ENCODE results near the gene FSD1. TPM values are rescaled to one million over a fixed set of nuclear protein-coding genes. Genes with fewer than 3 reads are reported as not detected.
A peak's percentile ranks its signal among the peaks of the same experiment; 100 is the strongest.

FSD1 gene
- total RNA-seq, 2 experiments from 2014 or later, result 26.7 to 27.7 TPM

DNA sequence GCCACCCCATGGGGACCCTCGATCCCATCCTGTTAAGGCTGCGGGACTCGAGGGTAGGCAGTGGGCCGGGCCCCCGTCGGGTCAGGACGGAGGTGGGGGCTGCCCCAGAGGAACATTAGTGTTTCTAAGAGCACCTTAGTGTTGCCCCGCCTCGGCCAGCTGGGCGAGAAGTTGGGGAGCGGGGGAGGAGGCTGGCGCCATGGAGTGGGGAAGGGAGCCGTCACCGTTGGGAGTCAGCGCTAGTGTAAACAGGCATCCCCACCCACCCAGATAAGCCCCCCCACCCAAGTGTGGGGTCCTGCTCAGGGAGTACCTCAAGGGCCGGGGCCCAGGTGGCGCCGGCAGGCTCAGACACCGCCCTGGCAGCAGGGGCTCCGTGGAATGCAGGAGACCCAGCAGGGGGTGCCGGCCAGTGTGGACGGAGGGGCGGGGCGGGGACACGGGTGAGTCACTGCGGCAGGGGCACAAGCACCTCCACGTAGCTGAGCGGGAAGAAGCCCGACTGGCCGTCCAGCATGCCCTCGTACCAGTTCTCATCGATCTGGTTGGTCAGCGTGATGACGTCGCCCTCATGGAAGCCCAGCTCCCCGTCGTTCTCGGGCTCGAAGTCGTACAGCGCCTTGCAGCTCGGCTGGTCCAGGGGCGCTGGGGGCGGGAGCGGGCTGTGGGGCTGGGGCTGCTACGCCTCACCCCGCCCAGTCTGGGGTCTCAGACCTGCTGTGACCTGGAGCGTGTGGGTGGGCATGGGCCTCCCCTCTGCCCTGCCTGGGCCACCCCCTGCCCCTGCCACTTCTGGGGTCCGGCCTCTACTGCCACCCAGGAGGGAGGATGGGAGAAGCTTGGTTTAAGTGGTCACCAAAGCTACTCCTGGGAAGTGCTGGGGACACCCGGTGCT, 57.0 kb downstream of the FSD1 start:
- CTCF ChIA-PET, result interaction anchor here (2.4 kb wide), 1 partner anchor 8 kb away, joined by 11 read pairs; no protein-coding TSS in a partner anchor
- H3K36me3 Mint-ChIP-seq (ENCODE audit: low read depth), result peaks cover 40% of the 10 kb centered on the region
- H3K9me3 Mint-ChIP-seq (ENCODE audit: insufficient read depth), result no peaks in the 10 kb centered on the region
- no peaks in the 10 kb centered on the region for H3K4me1 Mint-ChIP-seq (ENCODE audit: low read depth)
- no peak overlapping the region for H3K27ac Mint-ChIP-seq
- no peak overlapping the region for H3K4me3 Mint-ChIP-seq
- POLR2A ChIA-PET, result no interaction called here
- no peaks in the 10 kb centered on the region for H3K27me3 Mint-ChIP-seq (ENCODE audit: low read depth)
- ATAC-seq (no peak), DNase-seq (no peak)

DNA sequence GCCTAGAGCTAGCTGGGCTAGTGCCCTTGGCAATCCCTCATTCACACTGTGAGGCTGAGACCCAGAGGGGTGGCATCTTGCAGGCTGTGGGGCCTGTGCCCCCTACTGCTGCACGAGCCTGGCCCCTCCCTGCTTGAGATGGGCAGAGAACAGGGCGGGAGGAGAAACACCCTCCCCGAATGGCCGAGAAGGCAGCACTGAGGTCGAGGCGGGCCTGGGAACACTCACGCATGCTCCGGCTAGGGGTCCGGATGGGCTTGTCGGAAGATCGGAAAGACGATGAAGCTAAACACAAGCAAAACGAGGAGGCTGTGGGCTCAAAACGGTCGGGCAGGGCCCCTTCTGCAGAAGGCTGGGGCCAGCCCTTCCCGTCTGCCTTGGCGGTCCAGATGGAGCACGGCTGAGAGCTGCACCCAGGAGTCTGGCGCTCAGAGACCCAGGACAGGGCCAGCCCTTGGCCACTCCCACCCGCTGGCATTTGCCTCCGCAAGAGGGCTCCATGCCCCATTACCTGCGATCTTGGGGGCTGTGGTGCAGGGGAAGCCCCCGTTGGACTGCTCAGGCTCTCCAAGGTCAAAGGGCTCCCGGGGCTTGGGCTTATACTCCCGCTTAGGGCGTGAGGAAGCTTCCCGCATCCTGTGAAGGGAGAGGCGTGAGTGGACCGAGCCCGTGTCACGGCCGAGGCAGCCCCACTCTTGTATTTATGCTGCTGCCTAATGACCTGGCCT, 57.9 kb downstream of the FSD1 start:
- Mint-ChIP-seq H3K27me3 (ENCODE audit: low read depth) (no peaks in the 10 kb centered on the region), H3K36me3 (ENCODE audit: low read depth) (peaks cover 47% of the 10 kb centered on the region), H3K4me1 (ENCODE audit: low read depth) (peaks cover 2% of the 10 kb centered on the region), H3K9me3 (ENCODE audit: insufficient read depth) (no peaks in the 10 kb centered on the region), H3K4me3 (no peak overlapping the region), H3K27ac (peak overlapping the region; percentile 36)
- POLR2A ChIA-PET, result no interaction called here
- no peak for DNase-seq
- ATAC-seq, result no peak
- CTCF ChIA-PET, result interaction anchor here (2.4 kb wide), 1 partner anchor 9 kb away, joined by 11 read pairs; no protein-coding TSS in a partner anchor

DNA sequence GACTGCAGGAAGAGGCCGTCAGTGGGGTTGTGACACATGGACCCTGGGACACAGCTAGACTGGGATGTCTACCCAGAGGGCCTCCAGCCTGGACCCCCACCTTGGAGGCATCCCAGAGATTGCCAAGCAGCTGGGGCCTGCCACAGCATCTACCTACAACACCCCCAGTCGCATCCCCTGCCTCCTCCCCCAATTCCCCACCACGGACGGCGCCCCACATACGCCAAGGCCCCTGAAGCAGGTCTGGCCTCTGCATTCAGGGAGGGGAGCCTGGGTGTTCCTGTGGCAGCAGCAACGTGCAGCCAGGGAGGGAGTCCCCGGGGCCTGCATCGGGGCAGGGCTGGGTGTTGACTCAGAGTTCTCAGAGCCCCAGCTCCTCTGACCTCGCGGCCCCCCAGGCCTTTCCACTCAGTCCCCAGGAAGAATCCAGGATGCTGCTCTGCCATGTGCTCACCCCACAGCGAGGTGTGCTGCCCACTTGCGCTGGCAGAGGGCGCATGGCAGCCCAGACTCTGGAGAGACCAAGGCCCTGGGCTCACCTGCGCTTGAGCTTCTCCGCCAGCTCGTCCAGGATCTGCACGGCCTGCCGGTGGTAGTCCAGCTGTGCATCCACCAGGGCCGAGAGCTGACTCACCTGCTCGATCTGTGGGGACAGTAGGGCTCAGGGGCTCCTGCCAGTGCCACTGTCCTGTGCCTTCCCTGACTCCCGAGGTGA, 58.6 kb downstream of the FSD1 start:
- Mint-ChIP-seq H3K4me3 (no peak overlapping the region), H3K27me3 (ENCODE audit: low read depth) (no peaks in the 10 kb centered on the region), H3K27ac (peak overlapping the region; percentile 30), H3K4me1 (ENCODE audit: low read depth) (peaks cover 9% of the 10 kb centered on the region), H3K9me3 (ENCODE audit: insufficient read depth) (no peaks in the 10 kb centered on the region), H3K36me3 (ENCODE audit: low read depth) (peaks cover 51% of the 10 kb centered on the region)
- ATAC-seq, result no peak
- CTCF ChIA-PET, result interaction anchor here (2.4 kb wide), 1 partner anchor 10 kb away, joined by 11 read pairs; no protein-coding TSS in a partner anchor
- DNase-seq, result no peak
- POLR2A ChIA-PET, result no interaction called here

DNA sequence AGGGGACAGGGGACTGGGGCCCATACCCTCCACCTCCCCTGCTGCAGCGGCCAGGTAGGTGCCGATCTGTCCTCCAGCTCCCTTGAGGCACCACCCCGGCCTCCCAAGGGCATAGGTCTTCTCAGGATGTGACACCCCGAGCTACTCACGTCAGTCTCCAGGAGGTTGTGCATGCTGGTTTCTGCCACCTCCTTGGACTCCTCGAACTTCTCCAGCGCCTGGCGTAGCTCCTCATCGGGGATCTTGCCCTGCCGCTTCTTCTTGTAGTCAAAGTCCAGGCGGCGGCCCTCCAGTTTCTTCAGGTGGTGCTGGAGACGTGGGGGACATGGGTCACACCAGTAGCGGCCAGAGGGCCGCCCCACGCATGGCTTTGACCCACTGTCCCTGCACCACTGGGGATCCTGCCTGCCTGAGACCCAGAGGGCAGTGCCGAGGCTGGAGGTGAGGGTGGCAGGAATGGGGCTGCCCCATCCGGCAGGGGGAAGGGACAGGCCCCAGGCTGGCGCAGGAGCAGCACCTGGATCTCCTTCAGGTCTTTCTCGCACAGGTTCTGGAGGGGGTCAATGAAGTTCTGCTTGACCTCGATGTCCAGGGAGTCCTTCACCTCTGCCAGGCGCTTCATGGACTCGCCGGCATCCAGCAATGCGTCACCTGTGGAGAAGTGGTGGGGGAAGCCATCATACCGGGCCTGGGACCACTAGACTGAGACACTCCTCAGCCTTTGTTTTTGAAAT, 59.3 kb downstream of the FSD1 start:
- no peaks in the 10 kb centered on the region for H3K27me3 Mint-ChIP-seq (ENCODE audit: low read depth)
- H3K4me3 Mint-ChIP-seq, result no peak overlapping the region
- ChIA-PET CTCF (interaction anchor here (2.4 kb wide), 1 partner anchor 11 kb away, joined by 11 read pairs; no protein-coding TSS in a partner anchor), POLR2A (no interaction called here)
- DNase-seq, result no peak
- H3K4me1 Mint-ChIP-seq (ENCODE audit: low read depth), result peaks cover 17% of the 10 kb centered on the region
- no peak overlapping the region for H3K27ac Mint-ChIP-seq
- H3K36me3 Mint-ChIP-seq (ENCODE audit: low read depth), result peaks cover 55% of the 10 kb centered on the region
- no peak for ATAC-seq
- no peaks in the 10 kb centered on the region for H3K9me3 Mint-ChIP-seq (ENCODE audit: insufficient read depth)

DNA sequence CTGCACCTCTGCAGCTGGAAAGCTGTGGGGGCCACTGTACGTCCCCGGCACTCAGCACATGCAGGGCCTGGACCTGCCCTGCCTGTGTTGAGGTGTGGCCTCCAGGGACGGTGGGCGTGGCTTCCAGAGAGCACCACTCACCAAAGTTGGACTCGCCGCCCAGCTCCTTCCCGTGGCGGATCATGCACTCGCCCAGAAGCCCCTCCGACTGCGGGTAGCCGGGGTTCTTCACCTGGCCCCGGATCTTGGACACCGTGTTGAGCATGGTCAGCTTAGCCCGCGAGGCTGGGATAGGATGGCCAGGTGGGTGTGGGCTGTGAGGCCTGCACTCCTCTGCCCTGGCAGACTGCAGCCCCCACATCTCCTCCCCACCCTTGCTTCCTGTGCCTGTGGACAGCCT, 60.9 kb downstream of the FSD1 start:
- CTCF ChIA-PET, result interaction anchor here (1.1 to 7.3 kb wide), 2 partner anchors 13 to 36 kb away, joined by 4 to 54 read pairs; partner anchors contain the start of genes CHAF1A and SH3GL1
- POLR2A ChIA-PET, result interaction anchor here (0.6 to 1.3 kb wide), 5 partner anchors 35 to 1303 kb away, joined by 3 to 4 read pairs (median 3); partner anchors contain the start of genes SH3GL1 and YJU2
- H3K9me3 Mint-ChIP-seq (ENCODE audit: insufficient read depth), result no peaks in the 10 kb centered on the region
- no peak overlapping the region for H3K4me3 Mint-ChIP-seq
- no peak overlapping the region for H3K27ac Mint-ChIP-seq
- H3K36me3 Mint-ChIP-seq (ENCODE audit: low read depth), result peaks cover 48% of the 10 kb centered on the region
- H3K4me1 Mint-ChIP-seq (ENCODE audit: low read depth), result peaks cover 32% of the 10 kb centered on the region
- ATAC-seq (no peak), DNase-seq (no peak)
- no peaks in the 10 kb centered on the region for H3K27me3 Mint-ChIP-seq (ENCODE audit: low read depth)

DNA sequence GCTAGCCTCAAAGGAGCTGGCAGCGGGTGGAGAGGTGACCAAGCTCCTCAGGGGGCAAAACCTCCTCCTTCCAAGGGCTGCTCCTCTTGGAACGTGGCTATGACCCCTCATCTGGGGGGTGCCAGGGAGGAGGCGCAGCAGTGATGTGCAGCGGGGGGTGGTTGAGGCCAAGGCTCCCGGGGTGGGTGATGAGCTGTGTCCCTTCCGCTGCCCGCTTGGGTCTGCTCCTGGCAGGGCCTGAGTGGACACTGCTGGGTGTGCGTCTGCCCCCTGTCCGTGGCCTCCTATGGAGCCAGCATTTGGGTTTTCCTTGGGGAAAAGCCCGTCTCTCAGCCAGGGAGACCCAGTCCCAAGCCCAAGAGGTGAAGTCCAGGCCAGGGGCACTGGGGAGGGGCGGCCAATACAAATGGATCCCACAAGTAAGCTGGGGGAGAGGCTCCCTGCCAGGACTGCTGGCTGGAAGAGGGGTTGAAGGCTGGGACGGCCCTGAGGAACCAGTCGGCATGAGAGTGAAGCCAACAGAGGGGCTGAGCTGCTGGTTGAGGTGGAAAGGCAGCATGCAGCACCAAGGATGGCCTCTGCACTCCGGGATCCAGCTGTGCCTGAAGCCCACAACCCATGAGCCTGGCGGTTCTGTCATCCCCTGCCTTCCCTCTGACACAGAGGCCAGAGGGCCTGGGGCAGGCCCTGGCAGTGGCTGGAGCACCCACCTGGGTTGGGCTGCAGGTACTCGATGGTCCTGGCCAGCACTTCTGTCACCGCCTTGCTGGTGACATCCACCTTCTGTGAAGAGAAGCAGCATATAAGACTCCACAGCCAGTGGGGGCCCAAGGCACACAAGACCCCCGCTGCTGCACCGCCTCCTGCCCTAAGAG, 61.6 kb downstream of the FSD1 start:
- Mint-ChIP-seq H3K4me1 (ENCODE audit: low read depth) (peaks cover 38% of the 10 kb centered on the region), H3K27me3 (ENCODE audit: low read depth) (no peaks in the 10 kb centered on the region), H3K4me3 (no peak overlapping the region), H3K27ac (peak overlapping the region; percentile 70), H3K9me3 (ENCODE audit: insufficient read depth) (no peaks in the 10 kb centered on the region), H3K36me3 (ENCODE audit: low read depth) (peaks cover 45% of the 10 kb centered on the region)
- CTCF ChIA-PET, result interaction anchor here (7.3 kb wide), 1 partner anchor 35 kb away, joined by 54 read pairs; the partner anchor contains the start of genes CHAF1A and SH3GL1
- POLR2A ChIA-PET, result interaction anchor here (0.6 to 1.3 kb wide), 3 partner anchors 34 to 119 kb away, joined by 3 read pairs; partner anchors contain the start of genes SH3GL1 and YJU2
- DNase-seq, result no peak
- ATAC-seq, result no peak

DNA sequence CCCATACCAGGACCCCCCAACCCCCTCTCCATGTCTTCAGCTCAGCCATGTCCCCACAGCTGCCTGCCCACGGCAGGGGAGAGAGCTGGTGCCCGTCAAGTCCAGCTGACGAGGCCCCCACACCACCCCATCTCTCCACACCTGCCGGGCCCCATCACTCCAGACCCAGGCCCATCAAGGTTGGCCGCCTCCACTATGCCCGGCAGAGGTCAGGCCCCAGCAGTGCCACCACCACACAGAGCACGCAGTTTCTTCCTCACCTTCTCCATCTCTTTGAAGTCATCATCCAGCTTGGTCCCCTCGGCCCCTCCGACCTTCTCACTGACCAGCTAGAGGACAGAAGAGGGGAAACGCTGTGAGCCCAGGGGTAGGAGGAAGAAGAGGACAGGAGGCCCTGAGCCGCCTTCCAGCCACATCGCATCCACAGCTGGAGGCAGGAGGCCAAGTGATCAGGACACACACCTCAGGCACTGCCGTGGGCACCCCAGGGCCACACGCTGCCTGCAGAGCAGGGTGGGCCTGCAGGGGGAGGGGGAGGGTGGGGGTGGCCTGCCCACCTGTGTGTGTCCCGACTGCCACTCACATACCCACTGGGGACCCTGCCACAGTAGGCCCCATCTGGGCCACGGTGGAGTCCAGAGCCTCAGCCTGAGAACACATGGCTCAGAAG, 62.4 kb downstream of the FSD1 start:
- DNase-seq (no peak), ATAC-seq (no peak)
- ChIA-PET POLR2A (no interaction called here), CTCF (interaction anchor here (1.1 to 7.3 kb wide), 3 partner anchors 14 to 100 kb away, joined by 4 to 54 read pairs (median 21); partner anchors contain the start of genes CHAF1A and SH3GL1)
- Mint-ChIP-seq H3K9me3 (ENCODE audit: insufficient read depth) (no peaks in the 10 kb centered on the region), H3K4me1 (ENCODE audit: low read depth) (peaks cover 46% of the 10 kb centered on the region), H3K36me3 (ENCODE audit: low read depth) (peaks cover 45% of the 10 kb centered on the region), H3K27me3 (ENCODE audit: low read depth) (no peaks in the 10 kb centered on the region), H3K27ac (peak overlapping the region; percentile 96), H3K4me3 (no peak overlapping the region)

DNA sequence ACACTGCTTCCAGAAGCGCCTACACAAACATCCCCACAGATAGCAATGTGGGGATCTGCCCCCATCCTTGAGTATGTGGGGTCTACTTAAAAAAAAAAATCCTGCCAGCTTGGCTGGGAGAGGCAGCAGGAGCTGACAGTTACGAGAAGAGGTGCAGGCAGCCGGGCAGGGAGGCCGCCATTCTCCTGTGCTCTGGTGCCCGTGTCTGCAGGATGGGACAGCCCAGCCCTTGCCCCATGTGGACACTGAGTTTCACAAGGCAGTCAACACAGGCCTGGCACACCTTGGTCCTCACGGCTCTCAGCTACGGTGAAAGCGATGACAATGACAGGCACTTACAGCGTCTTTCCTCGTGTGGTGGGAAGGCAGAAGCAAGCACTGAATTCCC, 62.9 kb downstream of the FSD1 start:
- H3K27ac Mint-ChIP-seq, result peak overlapping the region; percentile 96
- H3K9me3 Mint-ChIP-seq (ENCODE audit: insufficient read depth), result no peaks in the 10 kb centered on the region
- ChIA-PET POLR2A (no interaction called here), CTCF (interaction anchor here (1.1 to 7.3 kb wide), 3 partner anchors 14 to 101 kb away, joined by 4 to 54 read pairs (median 21); partner anchors contain the start of genes CHAF1A and SH3GL1)
- peaks cover 49% of the 10 kb centered on the region for H3K4me1 Mint-ChIP-seq (ENCODE audit: low read depth)
- peaks cover 43% of the 10 kb centered on the region for H3K36me3 Mint-ChIP-seq (ENCODE audit: low read depth)
- DNase-seq (no peak), ATAC-seq (no peak)
- H3K27me3 Mint-ChIP-seq (ENCODE audit: low read depth), result no peaks in the 10 kb centered on the region
- no peak overlapping the region for H3K4me3 Mint-ChIP-seq

DNA sequence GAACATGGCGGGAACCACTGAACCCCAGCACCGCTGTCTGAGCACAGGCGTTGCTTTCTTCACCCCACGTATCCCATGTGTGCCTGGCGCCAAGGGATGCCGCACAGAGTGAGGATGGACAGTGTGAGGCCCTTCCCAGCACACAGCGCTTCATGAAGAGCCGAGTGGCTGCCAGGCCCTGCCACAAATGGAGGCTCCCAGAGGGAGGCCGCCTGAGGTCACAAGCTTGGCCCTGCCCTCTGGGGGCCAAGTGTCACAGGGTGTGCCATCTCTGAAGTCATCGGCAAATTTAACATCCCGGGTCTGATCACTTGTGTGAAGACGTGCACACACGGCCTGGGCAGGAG, 63.4 kb downstream of the FSD1 start:
- H3K27me3 Mint-ChIP-seq (ENCODE audit: low read depth), result no peaks in the 10 kb centered on the region
- no peaks in the 10 kb centered on the region for H3K9me3 Mint-ChIP-seq (ENCODE audit: insufficient read depth)
- peaks cover 53% of the 10 kb centered on the region for H3K4me1 Mint-ChIP-seq (ENCODE audit: low read depth)
- H3K27ac Mint-ChIP-seq, result peak overlapping the region; percentile 96
- H3K36me3 Mint-ChIP-seq (ENCODE audit: low read depth), result peaks cover 41% of the 10 kb centered on the region
- ChIA-PET CTCF (interaction anchor here (0.8 to 7.3 kb wide), 5 partner anchors 13 to 103 kb away, joined by 3 to 54 read pairs (median 4); partner anchors contain the start of genes CHAF1A and SH3GL1), POLR2A (interaction anchor here (1.0 kb wide), 1 partner anchor 34 kb away, joined by 3 read pairs; the partner anchor contains the start of gene CHAF1A)
- DNase-seq, result no peak
- peak overlapping the region; percentile 9 for H3K4me3 Mint-ChIP-seq
- no peak for ATAC-seq

All from activated CD8-positive, alpha-beta T cell treated with anti-CD3 and anti-CD28 coated beads, Interleukin-2, amount 10 ng/mL, durations not matched to agents 7 days and 5 days (primary cell).